ENCODE results near the gene SPEG.
"Not testable (repeated sequence)": the region's sequence is repeated elsewhere in the genome, so short reads cannot be mapped to it uniquely, and the experiment has no call there.

The SPEG gene

GRCh38 chr2:219434718-219435525 lies at the start of gene SPEG:
SPEG (plus strand) TSS chr2:219434843; CDS start chr2:219434978, 135 bp downstream.
- DNase-seq (ENCODE audit: low read depth in 2 of 2, low spot score in 1 of 2) = no peak

- no peak for DNase-seq (ENCODE audit: low read depth in 2 of 2, low spot score in 1 of 2)
These were observed 49.8 kb upstream of the SPEG start for GRCh38 chr2:219384859-219385258.

- no peak for DNase-seq (ENCODE audit: low read depth in 2 of 2, low spot score in 1 of 2)
These were observed 48.6 kb upstream of the SPEG start for GRCh38 chr2:219385958-219386520.

DNA sequence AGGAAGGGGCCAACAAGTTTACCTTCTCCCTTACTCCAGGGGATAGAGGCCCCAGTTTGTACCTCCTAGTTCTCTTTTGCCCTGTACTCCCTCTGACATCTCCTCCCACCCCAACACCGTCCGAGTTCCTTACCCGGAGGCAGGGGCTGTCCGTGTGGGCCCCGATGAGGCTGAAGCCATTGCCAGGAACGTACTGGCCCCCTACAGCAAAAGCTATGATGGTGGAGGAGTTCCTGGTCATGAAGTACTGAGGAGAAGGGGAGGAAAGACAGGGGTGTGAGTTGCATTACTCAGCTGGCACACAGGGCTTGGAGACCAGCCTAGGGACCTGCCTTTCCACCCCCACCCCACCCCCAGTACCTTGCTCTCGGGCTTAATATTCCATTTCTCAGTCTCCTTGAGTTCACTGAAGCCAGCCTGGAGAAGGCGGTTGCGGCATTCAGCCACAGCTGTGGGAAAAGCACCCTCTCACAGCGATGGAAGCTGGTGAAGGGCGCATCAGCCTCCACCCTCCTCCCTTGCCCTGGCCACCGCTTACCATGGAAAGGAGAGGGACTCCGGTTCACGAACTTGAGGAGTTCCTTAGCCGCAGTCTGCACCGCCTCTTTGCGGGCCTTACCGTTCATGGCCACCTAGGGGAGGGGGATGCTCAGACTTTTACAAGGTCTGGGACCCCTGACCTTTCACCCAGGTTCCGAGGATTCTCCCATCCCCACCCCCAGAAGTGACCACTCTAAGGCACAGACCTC lies 47.9 kb upstream of the SPEG start:
- no peak for DNase-seq (ENCODE audit: low read depth in 2 of 2, low spot score in 1 of 2)

DNA sequence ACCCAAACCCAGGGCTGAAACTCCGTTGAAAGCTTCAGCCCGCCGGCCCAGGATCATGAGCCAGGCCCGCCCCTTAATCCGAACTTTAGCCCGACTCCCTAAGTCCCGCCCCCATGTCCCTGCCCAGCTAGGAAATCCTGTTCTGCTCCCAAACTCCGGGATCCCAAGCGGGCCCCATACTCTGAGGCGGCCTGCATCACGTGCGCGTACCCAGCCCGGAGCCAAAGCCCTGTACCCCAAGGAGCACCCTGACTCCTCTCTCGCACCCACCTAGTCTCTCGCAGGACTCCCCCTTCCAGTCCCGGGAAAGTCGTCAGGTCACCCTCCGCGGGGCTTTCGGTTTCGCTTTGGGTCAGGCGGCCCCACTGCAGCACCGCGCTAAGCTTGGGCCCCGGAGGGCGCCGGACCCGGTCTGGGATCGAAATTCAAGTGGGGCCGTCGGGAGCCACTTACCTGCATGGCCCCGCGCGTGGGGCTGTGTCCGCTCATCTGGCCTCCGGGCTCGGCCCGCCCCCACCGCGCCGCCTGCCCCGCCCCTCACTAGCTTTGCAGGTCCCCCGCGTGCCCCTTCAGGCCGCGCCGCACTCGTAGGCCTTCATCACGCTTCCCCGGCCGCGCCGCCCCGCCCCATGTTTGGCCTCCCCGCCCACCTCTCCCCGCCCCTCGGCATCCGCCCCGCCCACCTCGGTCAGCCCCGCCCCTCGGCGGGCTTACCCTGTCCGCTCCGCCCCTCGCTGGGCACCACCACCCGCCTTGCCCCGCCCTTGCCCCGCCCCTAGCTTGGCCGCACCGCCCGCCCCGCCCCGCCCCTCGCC lies 47.1 kb upstream of the SPEG start, which contains the start of gene DNPEP:
Gene DNPEP (minus strand): TSS at position 607 of the 815 bp plus-strand sequence. CDS start 118 bp downstream, at position 489.
- peak; percentile 95 to 96 for DNase-seq (ENCODE audit: low read depth in 2 of 2, low spot score in 1 of 2)

DNA sequence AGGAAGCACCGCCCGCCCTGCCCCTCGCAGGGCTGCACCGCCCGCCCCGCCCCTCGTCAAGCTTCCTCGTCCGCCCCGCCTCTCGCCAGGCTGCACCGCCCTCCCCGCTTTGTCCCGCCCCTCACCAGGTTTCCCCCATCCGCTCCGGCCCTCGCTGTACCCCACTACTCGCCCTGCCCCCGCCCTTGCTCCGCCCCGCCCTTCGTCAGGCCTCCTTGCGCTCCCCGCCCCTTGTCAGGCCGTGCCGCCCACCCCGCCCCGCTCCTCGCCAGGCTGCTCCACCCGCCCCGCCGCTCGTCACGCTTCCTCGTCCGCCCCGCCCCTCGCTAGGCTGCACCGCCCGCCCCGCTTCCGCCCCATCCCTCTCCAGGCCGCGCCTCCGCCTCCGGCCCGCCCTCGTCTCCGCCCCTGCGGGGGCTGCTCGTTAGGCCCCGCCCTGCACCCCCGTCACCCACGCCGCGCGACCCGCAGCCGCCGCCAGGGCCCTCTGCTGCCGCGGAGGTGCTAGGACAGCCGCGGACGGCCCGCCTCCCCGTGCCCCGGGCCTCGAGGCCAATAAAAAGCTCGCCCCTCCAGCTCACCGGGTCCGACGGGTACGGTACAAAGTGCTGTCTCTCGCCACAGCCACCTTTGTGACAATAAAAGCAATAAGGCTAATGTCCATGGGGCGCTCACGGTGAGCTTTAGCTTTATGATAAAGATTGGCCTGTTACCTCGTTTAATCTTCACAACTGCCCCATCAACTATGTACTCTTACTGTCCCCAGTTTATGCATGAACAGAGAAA lies 46.3 kb upstream of the SPEG start:
- peak; percentile 95 to 99 for DNase-seq (ENCODE audit: low read depth in 2 of 2, low spot score in 1 of 2)

GRCh38 chr2:219388907-219389156 lies 45.8 kb upstream of the SPEG start:
- DNase-seq (ENCODE audit: low read depth in 2 of 2, low spot score in 1 of 2) = no peak

GRCh38 chr2:219392754-219393153 lies 41.9 kb upstream of the SPEG start:
- DNase-seq (ENCODE audit: low read depth in 2 of 2, low spot score in 1 of 2) = no peak

DNA sequence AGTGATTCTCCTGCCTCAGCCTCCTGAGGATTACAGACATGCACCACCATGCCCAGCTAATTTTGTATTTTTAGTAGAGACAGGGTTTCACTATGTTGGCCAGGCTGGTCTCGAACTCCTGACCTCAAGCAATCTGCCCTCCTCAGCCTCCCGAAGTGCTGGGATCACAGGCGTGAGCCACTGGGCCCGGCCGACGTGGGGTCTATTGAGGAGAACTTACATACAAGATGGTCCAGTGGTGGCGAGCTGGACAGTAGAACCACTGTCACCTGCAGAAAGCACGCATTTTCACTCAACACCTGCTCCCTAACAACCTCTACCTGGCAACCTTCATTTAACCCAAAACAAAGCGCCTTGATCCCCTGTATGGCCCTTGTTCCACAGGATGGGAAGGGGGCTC lies 39.6 kb upstream of the SPEG start:
- not testable (repeated sequence) for DNase-seq (ENCODE audit: low read depth in 2 of 2, low spot score in 1 of 2)

- DNase-seq (ENCODE audit: low read depth in 2 of 2, low spot score in 1 of 2) = no peak
These were observed 39.0 kb upstream of the SPEG start for GRCh38 chr2:219395609-219396008.

DNA sequence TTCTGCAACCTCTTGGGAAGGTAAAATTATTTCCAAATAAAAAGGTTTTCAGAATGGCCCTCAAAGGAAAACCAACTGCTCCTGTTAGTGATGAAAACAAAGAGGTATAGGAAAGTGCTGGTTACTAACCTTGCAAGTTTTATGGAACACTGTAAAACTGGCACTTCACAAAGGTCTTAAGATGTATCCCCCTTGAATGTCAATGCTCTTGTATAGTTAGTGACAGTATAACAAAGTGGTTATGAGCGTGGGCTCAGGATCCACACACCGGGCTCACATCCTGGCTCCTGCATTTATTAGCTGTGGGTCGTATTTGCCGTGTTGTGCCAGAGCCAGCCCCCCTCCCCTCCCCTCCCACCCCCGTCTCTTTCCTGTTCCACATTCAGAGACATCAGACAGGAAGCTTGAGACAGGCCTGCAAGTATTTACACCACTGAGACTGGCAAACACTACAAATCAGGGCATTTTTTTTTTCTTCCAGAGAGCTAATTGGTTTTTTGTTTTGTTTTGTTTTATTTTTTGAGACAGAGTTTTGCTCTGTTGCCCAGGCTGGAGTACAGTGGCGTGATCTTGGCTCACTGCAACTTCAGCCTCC lies 37.7 kb upstream of the SPEG start:
- DNase-seq (ENCODE audit: low read depth in 2 of 2, low spot score in 1 of 2) = no peak

DNA sequence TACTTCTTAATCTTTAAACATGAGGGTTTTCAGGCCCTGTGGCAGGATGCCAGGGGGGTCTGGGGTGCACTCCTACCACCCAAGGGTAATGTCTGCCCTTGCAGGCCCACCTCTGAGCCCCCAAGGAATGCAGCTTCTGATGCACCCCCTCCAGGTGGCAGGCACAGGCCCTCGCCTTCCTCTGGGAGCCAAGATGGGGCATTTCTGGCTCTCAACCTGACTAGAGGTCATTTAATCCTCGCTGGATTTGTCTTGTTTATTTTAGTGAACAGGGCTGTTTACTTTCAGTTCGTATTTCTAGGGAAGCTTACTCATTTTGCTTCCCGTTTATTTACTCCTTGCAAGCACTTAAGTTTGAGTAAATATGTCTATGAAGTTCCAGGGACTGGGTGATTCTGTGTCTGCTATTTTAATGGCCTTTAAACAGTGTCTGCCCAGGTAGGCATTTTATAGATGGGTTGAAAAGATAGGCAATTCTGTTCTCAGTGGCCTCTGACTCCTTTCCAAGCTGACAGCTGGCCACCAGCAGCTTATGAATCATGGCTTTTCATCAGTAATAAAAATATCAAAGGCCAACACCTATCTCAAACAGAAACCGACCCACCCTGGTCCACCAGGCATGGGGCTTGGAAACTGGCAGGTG lies 35.8 kb upstream of the SPEG start:
- no peak for DNase-seq (ENCODE audit: low read depth in 2 of 2, low spot score in 1 of 2)

DNA sequence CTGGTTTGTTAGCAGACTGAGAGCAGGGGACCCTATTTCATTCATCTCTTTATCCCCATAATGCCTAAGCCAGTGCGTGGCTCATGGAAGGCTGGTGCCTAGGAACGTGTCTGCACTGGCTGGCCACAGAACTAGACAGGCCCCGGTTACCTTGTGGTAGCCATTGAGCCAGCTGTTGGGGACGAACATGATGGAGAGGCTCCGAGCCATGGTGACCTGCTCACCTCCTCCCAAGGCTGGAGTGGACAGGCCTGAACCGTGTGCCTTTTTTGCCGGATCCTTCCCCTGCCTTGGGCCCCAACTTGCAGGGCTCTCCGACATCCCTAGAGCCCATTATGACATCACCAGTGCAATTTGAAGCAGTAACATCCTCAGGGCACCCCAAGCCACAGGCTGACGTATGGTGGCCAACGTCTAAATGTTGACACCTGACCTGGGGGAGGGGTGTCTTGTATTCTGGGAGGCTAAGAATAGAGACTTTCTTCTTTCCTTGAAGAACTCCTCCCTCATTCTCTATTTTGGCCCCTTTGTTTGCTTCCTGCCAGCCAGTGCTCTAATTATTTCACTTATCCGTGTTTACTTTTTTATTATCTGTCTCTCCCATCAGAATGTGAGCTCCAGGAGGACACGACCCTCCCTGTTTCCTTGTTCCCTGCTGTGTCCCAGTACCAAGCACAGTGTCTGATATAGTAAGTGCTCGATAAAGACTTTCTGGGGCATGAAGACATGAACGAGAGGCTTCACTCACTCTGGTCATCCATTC lies 34.7 kb upstream of the SPEG start:
- no peak for DNase-seq (ENCODE audit: low read depth in 2 of 2, low spot score in 1 of 2)

- no peak for DNase-seq (ENCODE audit: low read depth in 2 of 2, low spot score in 1 of 2)
These were observed 34.1 kb upstream of the SPEG start for GRCh38 chr2:219400562-219400961.

GRCh38 chr2:219401606-219402005 lies 33.0 kb upstream of the SPEG start:
- DNase-seq (ENCODE audit: low read depth in 2 of 2, low spot score in 1 of 2) = no peak

- peak in 1 of 2 donors; percentile 29 for DNase-seq (ENCODE audit: low read depth in 2 of 2, low spot score in 1 of 2)
These were observed 31.8 kb upstream of the SPEG start for GRCh38 chr2:219402665-219403515.

DNA sequence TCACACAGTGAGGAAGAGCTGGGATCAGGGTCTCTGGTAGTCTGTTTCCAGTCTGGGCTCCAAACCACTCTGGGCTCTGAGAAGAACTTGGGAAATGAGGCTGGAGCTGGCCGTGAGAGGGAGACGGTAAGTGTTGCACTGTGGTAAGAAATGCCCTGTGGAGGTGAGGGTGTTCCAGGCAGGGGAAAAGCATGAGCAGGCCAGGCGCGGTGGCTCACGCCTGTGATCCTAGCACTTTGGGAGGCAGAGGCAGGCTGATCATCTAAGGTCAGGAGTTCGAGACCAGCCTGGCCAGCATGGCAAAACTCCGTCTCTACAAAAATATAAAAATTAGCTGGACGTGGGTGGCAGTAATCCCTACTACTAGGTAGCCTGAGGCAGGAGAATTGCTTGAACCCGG lies 30.8 kb upstream of the SPEG start:
- DNase-seq (ENCODE audit: low read depth in 2 of 2, low spot score in 1 of 2) = no peak

DNA sequence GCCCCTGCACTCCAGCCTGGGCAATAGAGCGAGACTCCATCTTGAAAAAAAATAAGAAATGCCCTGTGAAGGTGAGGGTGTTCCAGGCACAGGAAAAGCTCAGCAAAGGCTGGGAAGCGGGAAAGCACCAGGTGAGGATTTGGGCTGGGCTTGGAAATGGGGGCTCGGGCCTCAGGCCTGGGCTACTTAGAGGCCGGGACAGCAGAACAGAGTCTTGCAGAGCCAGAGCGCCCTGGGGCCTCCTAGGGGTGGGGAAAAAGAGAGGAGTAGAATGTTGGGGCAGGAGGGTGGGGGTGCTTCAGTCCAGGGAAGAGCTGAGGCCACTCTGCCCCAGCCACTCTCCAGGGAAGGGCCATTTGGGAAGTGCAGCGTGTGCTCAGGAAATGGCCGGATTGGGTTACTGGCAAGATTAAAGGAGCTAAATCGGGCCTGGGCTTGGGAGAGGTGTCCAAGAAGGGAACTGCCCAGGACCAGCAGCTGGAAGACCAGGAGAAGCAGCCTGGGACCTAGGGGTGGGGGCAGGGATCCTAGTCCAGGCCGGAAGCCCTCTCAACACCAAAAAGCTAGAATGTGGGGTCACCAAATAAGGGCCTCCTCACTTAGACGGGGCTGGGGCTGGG lies 30.2 kb upstream of the SPEG start:
- no peak for DNase-seq (ENCODE audit: low read depth in 2 of 2, low spot score in 1 of 2)
